ENCODE results near the gene MT1B.
A peak's percentile ranks its signal among the peaks of the same experiment; 100 is the strongest.
"Not testable (repeated sequence)": the region's sequence is repeated elsewhere in the genome, so short reads cannot be mapped to it uniquely, and the experiment has no call there.

Gene MT1B

DNA sequence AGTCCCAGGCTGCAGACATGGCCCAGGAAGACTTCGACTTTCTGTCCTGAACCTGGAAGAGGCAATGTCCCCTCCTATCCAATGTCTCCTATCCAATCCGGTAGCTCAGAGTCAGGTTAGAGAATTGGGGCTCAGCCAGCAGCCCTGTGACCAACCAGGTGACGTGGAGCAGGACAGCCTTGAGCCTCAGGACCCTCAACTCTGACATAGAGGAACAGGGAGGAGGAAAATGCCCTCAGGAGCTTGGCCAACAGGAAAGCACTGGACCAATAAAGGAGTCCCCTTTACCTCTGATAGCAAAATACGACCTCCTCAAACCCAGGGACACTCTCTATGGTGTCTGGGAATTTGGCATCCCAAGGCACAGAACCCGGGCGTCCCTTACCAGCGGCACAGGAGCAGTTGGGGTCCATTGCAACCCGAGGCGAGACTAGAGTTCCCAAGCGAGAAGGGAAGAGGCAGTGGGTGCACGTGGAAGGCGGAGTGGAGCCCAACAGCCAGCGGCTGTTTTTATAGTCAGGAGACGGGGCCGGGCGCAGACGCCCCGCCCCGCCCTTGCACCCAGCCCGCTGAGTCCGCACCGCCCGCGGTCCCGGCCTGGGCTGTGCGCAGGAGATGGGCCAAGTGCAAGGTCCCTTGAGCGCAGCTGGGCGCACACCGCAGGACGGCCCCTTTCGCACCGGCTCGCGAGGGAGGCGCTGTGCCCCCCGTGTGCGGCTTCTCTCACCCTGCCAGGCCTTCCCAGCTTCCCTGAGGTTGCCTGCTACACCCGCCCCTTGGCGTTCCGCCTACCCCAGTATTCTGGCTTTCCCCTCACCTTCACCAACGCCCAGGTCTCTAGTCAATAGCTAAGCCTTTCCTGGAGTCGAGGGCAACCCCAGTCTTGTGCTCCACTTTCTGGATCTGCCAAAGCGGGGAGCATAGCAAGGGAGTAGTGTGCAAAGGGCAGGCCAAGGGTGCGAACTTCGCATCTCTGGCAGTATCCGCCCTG lies 16.2 kb downstream of the MT1B start, which contains the start of gene MT1G:
TSS of gene MT1G (minus strand) at position 485 of the 991 bp plus-strand sequence. CDS start at position 413, 72 bp downstream.
- peaks cover 6% of the 10 kb centered on the region for H3K36me3 Mint-ChIP-seq (ENCODE audit: insufficient read depth)
- peaks cover 17% of the 10 kb centered on the region for H3K4me1 Mint-ChIP-seq
- no peaks in the 10 kb centered on the region for H3K9me3 Mint-ChIP-seq
- no peak within 1 kb of the TSS for H3K27ac Mint-ChIP-seq (ENCODE audit: low read depth)
- H3K27me3 Mint-ChIP-seq = peaks cover 67% of the 10 kb centered on the region
- peak within 1 kb of the TSS; percentile 2 for H3K4me3 Mint-ChIP-seq
- ATAC-seq (replicated peaks; ENCODE audit: extremely low read depth, poor library complexity, severe bottlenecking) (peak; percentile 49), DNase-seq (ENCODE audit: low spot score in 2 of 2) (no peak)

DNA sequence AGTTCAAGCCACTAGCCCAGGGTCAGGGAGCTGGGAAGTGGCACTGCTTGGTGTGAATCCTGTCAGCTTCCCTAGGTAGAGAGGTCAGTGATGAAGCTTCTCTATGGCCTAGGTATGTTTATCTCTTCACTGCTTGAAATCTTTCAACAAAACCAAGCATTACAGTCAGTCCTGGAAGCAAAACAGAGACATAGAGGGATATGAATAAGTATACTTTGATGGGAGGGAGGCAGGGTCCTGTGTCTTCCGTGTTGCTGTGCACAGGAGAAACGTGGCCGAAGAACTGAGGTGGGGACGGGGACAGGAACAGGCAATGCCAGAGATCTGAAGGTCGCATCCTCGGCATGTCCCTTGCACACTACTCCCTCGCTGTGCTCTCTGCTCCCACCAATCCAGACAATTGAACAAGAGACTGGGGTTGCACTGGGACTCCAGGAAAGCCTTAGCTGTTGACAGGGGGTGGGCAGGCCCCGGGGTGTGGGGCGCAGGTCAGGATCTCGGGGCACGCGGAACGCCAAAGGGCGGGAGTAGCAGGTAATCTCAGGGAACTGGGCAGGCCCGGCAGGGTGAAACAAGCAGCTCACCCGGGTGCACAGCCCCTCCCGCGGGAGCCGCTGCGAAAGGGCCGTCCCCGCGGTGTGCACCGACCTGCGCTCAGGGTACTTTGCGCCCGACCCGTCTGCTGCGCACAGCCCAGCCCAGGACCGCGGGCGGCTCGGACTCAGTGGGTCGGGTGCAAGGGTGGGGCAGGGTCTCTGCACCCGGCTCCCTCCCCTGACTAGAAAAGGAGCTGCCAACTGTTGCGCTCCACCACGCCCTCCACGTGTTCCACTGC lies 17.5 kb downstream of the MT1B start, which contains the start of gene MT1H:
TSS of gene MT1H (plus strand) at position 810 of the 835 bp plus-strand sequence. CDS start 71 bp downstream, outside the sequence.
- peaks cover 11% of the 10 kb centered on the region for H3K4me1 Mint-ChIP-seq
- peaks cover 80% of the 10 kb centered on the region for H3K27me3 Mint-ChIP-seq
- no peak within 1 kb of the TSS for H3K4me3 Mint-ChIP-seq
- H3K27ac Mint-ChIP-seq (ENCODE audit: low read depth) = no peak within 1 kb of the TSS
- H3K36me3 Mint-ChIP-seq (ENCODE audit: insufficient read depth) = peaks cover 6% of the 10 kb centered on the region
- ATAC-seq (replicated peaks; ENCODE audit: extremely low read depth, poor library complexity, severe bottlenecking) = no peak
- DNase-seq (ENCODE audit: low spot score in 2 of 2) = no peak
- no peaks in the 10 kb centered on the region for H3K9me3 Mint-ChIP-seq

DNA sequence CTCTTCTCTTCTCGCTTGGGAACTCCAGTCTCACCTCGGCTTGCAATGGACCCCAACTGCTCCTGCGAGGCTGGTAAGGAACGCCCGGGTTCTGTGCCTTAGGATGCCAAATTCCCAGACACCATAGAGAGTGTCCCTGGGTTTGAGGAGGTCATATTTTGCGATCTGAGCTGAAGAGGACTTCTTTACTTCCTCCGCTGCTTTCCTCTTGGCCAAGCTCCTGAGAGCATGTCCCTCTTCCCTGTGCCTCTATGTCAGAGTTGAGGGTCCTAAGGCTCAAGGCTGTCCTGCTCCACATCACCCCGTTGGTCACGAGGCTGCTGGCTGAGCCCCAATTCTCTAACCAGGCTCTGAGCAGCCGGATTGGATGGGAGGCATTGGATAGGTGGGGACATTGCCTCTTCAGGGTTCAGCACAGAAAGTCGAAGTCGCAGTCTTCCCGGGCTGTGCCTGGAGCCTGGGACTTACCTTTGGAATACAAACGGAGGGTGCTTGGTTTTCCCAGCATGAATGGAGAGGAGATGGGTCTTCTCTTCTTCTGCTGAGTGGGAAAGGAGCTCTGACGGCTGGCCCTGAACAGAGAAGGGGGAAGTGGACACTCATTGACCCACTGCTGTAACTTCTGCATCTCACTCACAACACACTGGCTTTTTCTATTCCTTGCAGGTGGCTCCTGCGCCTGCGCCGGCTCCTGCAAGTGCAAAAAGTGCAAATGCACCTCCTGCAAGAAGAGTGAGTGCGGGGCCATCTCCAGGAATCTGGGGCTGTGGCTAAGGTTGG lies 18.3 kb downstream of the MT1B start:
- Mint-ChIP-seq H3K27ac (ENCODE audit: low read depth) (no peak overlapping the region), H3K9me3 (no peaks in the 10 kb centered on the region), H3K27me3 (peaks cover 88% of the 10 kb centered on the region), H3K4me1 (peaks cover 11% of the 10 kb centered on the region), H3K4me3 (no peak overlapping the region), H3K36me3 (ENCODE audit: insufficient read depth) (peaks cover 3% of the 10 kb centered on the region)
- DNase-seq (ENCODE audit: low spot score in 2 of 2) (no peak), ATAC-seq (replicated peaks; ENCODE audit: extremely low read depth, poor library complexity, severe bottlenecking) (no peak)

DNA sequence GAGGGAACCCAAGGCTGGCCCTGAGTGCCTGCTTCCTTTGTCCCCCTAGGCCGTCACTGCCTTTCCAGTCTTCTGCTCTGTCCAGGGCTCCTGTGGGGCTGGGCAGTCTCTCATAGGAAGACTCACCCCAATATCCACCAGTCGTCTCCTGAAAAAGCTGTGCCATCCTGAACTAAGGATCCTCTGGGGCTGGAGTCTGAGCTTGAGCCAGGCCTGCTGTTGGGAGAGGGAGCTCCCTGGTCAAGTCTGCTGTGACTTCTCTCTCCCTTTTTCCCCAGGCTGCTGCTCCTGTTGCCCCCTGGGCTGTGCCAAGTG lies 18.9 kb downstream of the MT1B start:
- Mint-ChIP-seq H3K4me1 (peaks cover 16% of the 10 kb centered on the region), H3K36me3 (ENCODE audit: insufficient read depth) (peaks cover 2% of the 10 kb centered on the region), H3K4me3 (no peak overlapping the region), H3K27me3 (peaks cover 94% of the 10 kb centered on the region), H3K27ac (ENCODE audit: low read depth) (no peak overlapping the region), H3K9me3 (no peaks in the 10 kb centered on the region)
- DNase-seq (ENCODE audit: low spot score in 2 of 2) = no peak
- ATAC-seq (replicated peaks; ENCODE audit: extremely low read depth, poor library complexity, severe bottlenecking) = no peak

DNA sequence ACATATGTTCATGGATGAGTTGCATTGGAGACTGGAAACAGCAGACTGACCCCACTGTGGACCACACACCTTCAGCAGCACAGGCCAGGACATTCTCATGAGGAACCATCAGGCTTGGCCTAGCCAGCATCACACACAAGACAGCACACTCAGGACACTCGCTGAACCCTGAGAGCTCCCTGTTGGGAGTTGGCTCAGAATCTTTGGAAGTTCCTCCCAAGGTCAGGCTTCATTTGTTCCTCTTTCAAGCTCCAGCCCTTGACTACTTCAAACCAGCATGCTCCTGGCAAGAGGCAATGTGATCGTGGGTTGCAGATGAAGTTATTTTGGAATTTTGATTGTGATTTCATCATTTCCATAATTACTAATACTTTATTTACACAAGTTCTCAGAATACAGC lies 20.0 kb downstream of the MT1B start:
- H3K27me3 Mint-ChIP-seq = peaks cover 96% of the 10 kb centered on the region
- H3K27ac Mint-ChIP-seq (ENCODE audit: low read depth); H3K9me3 Mint-ChIP-seq; ATAC-seq (replicated peaks; ENCODE audit: extremely low read depth, poor library complexity, severe bottlenecking); H3K4me3 Mint-ChIP-seq; H3K36me3 Mint-ChIP-seq (ENCODE audit: insufficient read depth); DNase-seq (ENCODE audit: low spot score in 2 of 2): not testable (repeated sequence)
- peaks cover 17% of the 10 kb centered on the region for H3K4me1 Mint-ChIP-seq

DNA sequence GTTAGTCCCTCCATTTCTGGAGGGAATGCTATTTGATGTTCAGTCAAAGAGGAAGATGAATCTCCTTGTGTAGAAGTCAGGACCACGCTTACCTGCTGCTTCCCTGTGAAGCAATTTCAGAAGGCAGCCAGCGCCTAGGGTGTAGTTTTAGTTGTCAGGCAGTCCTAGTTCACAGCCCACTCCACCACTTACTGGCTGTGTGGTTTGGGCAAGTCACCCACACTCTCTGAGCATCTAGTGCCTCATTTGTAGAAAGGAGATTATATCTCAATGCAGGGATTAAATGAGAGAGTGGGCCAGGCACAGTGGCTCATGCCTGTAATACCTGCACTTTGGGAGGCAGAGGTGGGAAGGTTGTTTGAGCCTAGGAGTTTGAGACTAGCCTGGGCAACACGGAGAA lies 20.5 kb downstream of the MT1B start:
- H3K4me3 Mint-ChIP-seq; ATAC-seq (replicated peaks; ENCODE audit: extremely low read depth, poor library complexity, severe bottlenecking); H3K27ac Mint-ChIP-seq (ENCODE audit: low read depth); H3K36me3 Mint-ChIP-seq (ENCODE audit: insufficient read depth); DNase-seq (ENCODE audit: low spot score in 2 of 2); H3K9me3 Mint-ChIP-seq: not testable (repeated sequence)
- Mint-ChIP-seq H3K27me3 (peaks cover 93% of the 10 kb centered on the region), H3K4me1 (peaks cover 17% of the 10 kb centered on the region)

DNA sequence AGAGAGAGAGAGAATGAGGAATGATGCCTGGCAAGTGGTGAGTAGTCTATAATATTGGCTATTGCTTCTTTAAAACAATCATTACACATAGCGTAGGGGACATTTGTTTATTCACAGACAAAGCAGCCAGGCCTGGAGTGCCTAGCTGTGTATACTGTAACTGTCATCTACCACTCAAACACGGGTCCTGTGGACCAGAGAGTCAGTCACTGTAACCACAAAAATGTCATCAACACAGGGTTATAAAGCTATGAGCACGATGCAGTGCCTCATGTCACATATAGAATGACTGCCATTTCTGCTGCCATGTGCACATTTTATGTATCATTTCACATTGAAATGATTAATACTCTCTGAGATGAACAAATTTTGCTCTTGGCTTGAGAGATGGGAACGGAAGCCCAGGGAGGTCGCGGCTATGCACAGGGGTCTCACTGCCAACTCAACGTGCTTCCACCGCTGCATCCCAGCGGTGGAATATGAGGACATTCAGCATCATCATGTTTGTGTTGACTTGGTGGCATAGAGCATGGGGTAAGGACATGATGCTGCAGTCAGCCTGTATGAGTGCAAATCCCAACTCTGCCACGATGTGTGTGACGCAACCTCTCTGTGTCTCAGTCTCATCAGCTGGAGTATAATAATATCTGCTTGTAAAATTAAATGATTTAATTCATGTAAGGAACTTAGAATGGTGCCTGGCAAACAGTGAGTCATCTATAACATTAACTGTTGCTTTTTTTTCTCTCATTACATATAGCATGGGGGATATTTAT lies 21.3 kb downstream of the MT1B start:
- Mint-ChIP-seq H3K36me3 (ENCODE audit: insufficient read depth) (no peaks in the 10 kb centered on the region), H3K27me3 (peaks cover 85% of the 10 kb centered on the region)

DNA sequence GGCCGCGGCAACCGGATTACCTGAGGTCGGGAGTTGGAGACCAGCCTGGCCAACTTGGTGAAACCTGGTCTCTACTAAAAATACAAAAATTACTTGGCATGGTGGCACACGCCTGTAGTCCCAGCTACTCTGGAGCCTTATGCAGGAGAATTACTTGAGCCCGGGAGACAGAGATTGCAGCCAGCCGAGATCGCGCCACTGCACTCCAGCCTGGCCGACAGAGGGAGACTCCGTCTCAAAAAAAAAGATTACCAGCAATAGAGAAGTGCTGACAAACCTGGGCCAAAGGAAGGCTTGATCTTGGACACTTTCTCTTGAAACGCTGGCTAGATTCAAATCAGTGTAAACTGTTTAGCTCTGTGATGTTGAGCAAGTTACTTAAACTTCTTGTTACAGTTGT lies 22.2 kb downstream of the MT1B start:
- Mint-ChIP-seq H3K4me1 (peaks cover 11% of the 10 kb centered on the region), H3K4me3 (no peak overlapping the region), H3K9me3 (no peaks in the 10 kb centered on the region), H3K27me3 (peaks cover 75% of the 10 kb centered on the region), H3K36me3 (ENCODE audit: insufficient read depth) (no peaks in the 10 kb centered on the region), H3K27ac (ENCODE audit: low read depth) (no peak overlapping the region)
- no peak for ATAC-seq (replicated peaks; ENCODE audit: extremely low read depth, poor library complexity, severe bottlenecking)
- no peak for DNase-seq (ENCODE audit: low spot score in 2 of 2)

More for the DNA sequence above, 21.3 kb downstream of the MT1B start:
- no peaks in the 10 kb centered on the region for H3K9me3 Mint-ChIP-seq
- H3K27ac Mint-ChIP-seq (ENCODE audit: low read depth) = no peak overlapping the region
- DNase-seq (ENCODE audit: low spot score in 2 of 2) (no peak), ATAC-seq (replicated peaks; ENCODE audit: extremely low read depth, poor library complexity, severe bottlenecking) (no peak)
- H3K4me1 Mint-ChIP-seq = peaks cover 17% of the 10 kb centered on the region
- no peak overlapping the region for H3K4me3 Mint-ChIP-seq

DNA sequence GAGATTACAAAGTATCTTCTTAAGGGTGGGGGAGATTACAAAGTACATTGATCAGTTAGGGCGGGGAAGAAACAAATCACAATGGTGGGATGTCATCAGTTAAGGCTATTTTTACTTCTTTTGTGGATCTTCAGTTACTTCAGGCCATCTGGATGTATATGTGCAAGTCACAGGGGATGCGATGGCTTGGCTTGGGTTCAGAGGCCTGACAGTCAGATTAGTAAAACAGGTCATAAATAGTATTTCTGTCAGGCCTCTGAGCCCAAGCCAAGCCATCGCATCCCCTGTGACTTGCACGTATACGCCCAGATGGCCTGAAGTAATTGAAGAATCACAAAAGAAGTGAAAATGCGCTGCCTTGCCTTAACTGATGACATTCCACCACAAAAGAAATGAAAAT lies 22.9 kb downstream of the MT1B start:
- H3K27ac Mint-ChIP-seq (ENCODE audit: low read depth); DNase-seq (ENCODE audit: low spot score in 2 of 2); H3K9me3 Mint-ChIP-seq; H3K36me3 Mint-ChIP-seq (ENCODE audit: insufficient read depth); ATAC-seq (replicated peaks; ENCODE audit: extremely low read depth, poor library complexity, severe bottlenecking); H3K4me3 Mint-ChIP-seq: not testable (repeated sequence)
- Mint-ChIP-seq H3K4me1 (peaks cover 11% of the 10 kb centered on the region), H3K27me3 (peaks cover 69% of the 10 kb centered on the region)

DNA sequence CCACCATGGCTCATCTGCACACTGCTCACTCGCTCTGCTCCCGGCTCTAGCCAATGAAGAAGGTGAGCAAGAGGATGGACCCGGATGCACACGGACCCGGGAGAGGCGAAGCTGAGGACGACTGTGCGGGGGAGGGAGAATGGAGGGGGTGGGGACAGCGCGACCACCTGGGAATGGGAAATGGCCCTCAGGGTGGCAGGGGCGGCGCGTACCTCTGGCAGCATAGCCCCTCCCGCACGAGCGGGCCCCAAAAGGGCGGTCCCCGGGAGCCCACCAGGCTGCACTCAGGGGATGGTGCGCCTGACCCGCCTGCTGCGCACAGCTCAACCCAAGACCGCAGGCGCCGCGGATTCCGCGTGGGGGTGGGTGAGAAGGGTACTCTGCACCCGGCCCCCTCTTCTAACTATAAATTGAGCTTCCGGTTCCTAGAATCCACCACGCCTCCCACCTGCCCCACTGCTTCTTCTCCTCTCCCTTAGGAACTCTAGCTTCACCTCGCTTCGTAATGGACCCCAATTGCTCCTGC lies 24.1 kb downstream of the MT1B start:
- Mint-ChIP-seq H3K27ac (ENCODE audit: low read depth) (no peak overlapping the region), H3K27me3 (peaks cover 57% of the 10 kb centered on the region), H3K4me3 (peak overlapping the region; percentile 63), H3K4me1 (peaks cover 7% of the 10 kb centered on the region), H3K36me3 (ENCODE audit: insufficient read depth) (no peaks in the 10 kb centered on the region), H3K9me3 (no peaks in the 10 kb centered on the region)
- peak; percentile 73 for ATAC-seq (replicated peaks; ENCODE audit: extremely low read depth, poor library complexity, severe bottlenecking)
- no peak for DNase-seq (ENCODE audit: low spot score in 2 of 2)

DNA sequence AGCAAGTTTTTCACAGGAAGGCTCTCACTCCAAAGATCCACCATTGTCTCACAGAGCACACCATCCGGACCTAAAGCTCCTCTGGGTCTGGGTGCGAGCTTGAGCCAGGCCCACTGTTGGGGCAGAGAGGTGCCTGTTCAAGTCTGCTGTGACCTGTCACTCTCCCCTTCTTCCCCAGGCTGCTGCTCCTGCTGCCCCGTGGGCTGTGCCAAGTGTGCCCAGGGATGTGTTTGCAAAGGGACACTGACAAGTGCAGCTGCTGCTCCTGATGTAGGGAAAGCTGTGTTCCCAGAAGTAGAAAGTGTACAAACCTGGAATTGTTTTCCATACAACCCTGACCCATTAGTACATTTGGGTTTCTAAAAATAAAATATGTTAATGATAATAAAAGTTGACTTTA lies 25.8 kb downstream of the MT1B start:
- Mint-ChIP-seq H3K4me1 (peaks cover 16% of the 10 kb centered on the region), H3K36me3 (ENCODE audit: insufficient read depth) (peaks cover 8% of the 10 kb centered on the region), H3K9me3 (no peaks in the 10 kb centered on the region), H3K27me3 (peaks cover 40% of the 10 kb centered on the region), H3K4me3 (no peak overlapping the region), H3K27ac (ENCODE audit: low read depth) (no peak overlapping the region)
- DNase-seq (ENCODE audit: low spot score in 2 of 2) = no peak
- no peak for ATAC-seq (replicated peaks; ENCODE audit: extremely low read depth, poor library complexity, severe bottlenecking)
